Right lung (tissue), 10 donors: ENCODE measurements around the gene RANBP6. TPM values are rescaled to one million over a fixed set of nuclear protein-coding genes. Genes with fewer than 3 reads are reported as not detected.
"Not testable (repeated sequence)": the region's sequence is repeated elsewhere in the genome, so short reads cannot be mapped to it uniquely, and the experiment has no call there.

Experiments
- DNase-seq, 2 donors: peaks; one replicate each; pipeline ENCODE4 v3.0.0-alpha.2; 2013
- long read RNA-seq, 8 donors: transcript quantifications; one replicate each; lab custom pipeline, GENCODE V29; 2026
- polyA plus RNA-seq, 5 donors: library from polyadenylated mRNA; unstranded; fragments of 120-200 nt; gene quantifications; one replicate each; pipeline versions ENCODE4 v1.2.1 to v1.2.3, GENCODE V29; 2013; ENCODE audit warnings: inconsistent platforms in 1 of 5, low replicate concordance in 1 of 5; ENCODE audit not compliant: insufficient read length in 5 of 5, insufficient read depth in 1 of 5

The RANBP6 gene
- 10 to 100 TPM; 19.6 to 29.2 (median 25.8) TPM for polyA plus RNA-seq
- long read RNA-seq, donor 1, full-length matches to known transcripts: 41 of 41 reads
- long read RNA-seq, donor 1, partial matches to known transcripts: 0 of 41 reads
- long read RNA-seq, donor 1, other reads (novel, unspliced or antisense): 0 of 41 reads
- long read RNA-seq, donor 2, full-length matches to known transcripts: 15 of 15 reads
- long read RNA-seq, donor 2, partial matches to known transcripts: 0 of 15 reads
- long read RNA-seq, donor 2, other reads (novel, unspliced or antisense): 0 of 15 reads
- long read RNA-seq, donor 3, full-length matches to known transcripts: 30 of 30 reads
- long read RNA-seq, donor 3, partial matches to known transcripts: 0 of 30 reads
- long read RNA-seq, donor 3, other reads (novel, unspliced or antisense): 0 of 30 reads
- long read RNA-seq, donor 4, full-length matches to known transcripts: 33 of 33 reads
- long read RNA-seq, donor 4, partial matches to known transcripts: 0 of 33 reads
- long read RNA-seq, donor 4, other reads (novel, unspliced or antisense): 0 of 33 reads
- long read RNA-seq, donor 5, full-length matches to known transcripts: 35 of 35 reads
- long read RNA-seq, donor 5, partial matches to known transcripts: 0 of 35 reads
- long read RNA-seq, donor 5, other reads (novel, unspliced or antisense): 0 of 35 reads
- long read RNA-seq, donor 6, full-length matches to known transcripts: 21 of 21 reads
- long read RNA-seq, donor 6, partial matches to known transcripts: 0 of 21 reads
- long read RNA-seq, donor 6, other reads (novel, unspliced or antisense): 0 of 21 reads
- long read RNA-seq, donor 7, full-length matches to known transcripts: 11 of 11 reads
- long read RNA-seq, donor 7, partial matches to known transcripts: 0 of 11 reads
- long read RNA-seq, donor 7, other reads (novel, unspliced or antisense): 0 of 11 reads
- long read RNA-seq, donor 8, full-length matches to known transcripts: 11 of 11 reads
- long read RNA-seq, donor 8, partial matches to known transcripts: 0 of 11 reads
- long read RNA-seq, donor 8, other reads (novel, unspliced or antisense): 0 of 11 reads

DNA sequence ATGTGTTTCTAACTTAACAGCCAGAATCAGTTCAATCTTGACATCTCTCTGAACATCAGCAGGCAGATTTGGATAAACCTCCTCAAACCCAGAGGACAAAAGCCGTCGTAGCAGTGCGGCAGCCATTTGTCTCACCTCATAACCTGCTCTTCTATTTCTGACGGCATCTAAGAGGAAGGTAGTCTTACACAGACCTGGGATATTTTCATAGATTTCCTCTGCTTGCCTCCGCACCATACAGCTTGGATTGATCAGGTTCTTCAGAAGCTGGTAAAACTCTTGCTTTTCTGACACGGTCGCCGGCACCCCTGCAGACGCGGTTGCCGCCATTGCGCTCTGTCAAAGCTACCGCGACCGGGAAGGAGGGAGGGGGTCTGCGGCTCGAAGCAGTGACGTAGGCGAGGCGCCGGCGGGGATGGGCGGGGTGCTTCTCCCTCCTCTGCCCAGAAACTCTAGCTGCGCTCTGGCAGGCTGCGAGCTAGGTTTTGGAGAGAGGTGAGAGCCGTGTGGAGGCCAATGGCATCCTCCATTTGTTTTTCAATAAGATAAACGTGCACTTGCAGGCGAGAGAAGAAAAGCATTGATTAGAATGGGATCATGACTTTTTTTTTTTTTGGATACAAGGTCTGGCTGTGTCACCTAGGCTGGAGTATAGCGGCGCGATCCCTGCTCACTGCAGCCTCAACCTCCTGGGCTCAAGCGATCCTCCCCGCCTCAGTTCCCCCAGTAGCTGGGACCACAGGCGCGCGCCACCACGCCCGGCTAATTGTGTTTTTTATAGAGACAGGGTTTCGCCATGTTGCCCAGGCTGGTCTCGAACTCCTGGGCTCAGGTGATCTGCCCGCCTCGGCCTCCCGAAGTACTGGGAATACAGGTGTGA, at the start of gene RANBP6:
RANBP6 (minus strand) TSS at position 347 of the 880 bp plus-strand sequence; CDS start at position 330, 17 bp downstream.
- DNase-seq: peak; percentile 84

DNA sequence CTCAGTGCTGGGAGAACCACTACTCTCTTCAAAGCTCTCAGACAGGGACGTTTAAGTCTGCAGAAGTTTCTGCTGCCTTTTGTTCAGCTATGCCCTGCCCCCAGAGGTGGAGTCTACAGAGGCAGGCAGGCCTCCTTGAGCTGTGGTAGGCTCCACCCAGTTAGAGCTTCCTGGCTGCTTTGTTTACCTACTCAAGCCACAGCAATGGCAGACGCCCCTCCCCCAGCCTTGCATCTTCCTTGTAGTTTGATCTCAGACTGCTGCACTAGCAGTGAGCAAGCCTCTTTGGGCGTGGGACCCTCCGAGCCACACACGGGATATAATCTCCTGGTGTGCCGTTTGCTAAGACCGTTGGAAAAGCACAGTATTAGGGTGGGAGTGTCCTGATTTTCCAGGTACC, 47.7 kb upstream of the RANBP6 start:
- DNase-seq: not testable (repeated sequence)

DNA sequence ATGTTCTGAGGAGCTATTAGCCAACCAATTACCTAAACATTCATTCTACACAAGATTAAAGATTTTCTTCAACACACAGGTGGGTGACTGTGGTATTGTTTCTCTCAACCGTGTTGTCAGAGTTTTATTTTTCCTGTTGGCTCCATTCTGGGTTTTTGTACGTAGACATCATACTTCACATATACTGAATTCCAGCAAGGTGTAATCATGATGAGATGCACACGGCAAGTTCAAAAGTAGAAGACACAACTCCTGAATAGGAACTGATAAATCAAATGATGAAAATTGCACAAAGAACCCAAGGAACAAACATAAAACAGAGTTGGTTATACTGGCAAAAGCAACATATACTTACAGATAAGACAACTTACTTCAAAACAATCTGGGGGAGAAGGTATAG, 40.2 kb upstream of the RANBP6 start:
- no peak for DNase-seq

DNA sequence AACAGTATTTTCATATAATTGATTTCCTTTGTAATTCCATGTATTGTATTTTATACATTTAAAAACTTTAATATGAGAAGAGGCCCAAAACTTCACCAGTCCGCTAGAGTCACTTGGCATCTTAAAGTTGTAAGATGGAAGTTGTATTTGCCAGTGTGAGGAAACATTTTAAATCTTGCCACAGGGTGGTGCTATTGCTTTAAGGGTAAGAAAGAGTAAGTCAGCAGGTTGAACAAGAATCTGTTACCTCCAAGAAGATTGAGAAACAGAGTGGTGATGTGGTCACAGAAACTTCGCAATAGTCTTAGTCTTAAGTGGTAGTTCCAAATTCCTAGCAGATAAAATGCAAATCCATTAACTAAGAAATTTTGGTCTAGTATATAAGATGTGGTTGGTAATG, 39.8 kb upstream of the RANBP6 start:
- peak; percentile 35 to 55 for DNase-seq

DNA sequence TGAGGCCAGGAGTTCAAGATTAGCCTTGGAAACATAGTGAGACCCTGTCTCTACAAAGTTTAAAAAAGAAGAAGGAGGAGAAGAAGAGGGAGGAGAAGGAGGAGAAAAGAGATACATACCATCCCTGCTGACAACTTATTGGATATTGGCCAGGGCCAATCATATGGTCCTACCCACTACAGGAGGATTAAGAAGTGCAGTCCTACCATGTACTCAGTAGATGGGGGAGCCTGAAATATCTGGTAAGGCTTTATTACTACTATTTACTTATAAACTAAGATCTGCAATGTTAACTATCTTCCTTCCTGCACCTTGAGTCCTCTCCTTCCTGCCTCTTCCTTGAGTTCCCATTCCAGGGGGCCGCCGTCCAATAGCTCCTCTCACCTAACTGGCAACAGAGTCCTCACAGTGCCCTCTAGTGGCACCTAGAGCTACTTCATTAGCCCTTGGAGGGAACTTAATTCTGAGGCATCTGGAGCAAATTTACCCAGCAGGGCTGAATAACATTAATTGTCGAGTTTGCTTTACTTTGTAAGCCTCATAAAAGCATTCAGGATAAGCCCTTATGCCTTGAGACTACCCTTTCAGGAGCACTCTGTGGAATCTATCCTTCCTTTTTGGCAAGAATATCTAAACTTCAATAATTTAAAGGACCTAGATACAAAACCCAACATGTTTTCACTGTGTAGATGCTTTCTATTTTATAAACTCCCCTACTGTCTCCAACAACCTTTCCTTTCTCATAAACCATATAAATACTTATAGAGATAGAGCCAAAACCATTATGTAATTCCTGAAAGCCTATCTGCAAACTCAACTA, 39.1 kb upstream of the RANBP6 start:
- peak; percentile 36 to 42 for DNase-seq

DNA sequence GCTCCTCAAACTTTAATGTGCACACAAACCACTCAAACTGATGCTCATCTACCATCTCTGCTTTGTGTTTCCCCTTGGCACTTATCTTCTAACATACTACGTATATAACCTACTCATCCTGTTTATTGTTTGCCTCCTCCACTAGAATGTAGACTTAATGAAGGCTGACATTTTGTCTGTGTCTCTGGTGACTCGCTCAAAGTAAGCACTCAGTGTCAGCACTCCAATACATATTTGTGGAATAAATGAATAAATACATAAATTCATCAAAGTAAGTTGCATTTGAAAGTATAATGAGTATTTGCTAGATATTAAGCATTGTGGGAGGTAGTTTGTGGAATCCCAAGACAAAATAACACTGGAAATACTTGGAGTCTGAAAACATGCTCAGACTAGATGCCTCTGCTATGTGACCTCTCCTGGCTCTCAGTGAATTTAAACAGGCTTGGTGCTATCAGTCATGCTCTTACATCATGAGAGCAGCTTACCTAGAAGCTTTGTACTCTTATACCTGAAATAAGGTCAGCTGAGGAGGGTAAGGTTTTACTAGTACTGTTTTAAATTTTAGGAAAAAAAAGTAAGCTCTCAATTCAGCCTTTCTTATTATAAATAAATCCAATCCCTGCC, 37.0 kb upstream of the RANBP6 start:
- DNase-seq: no peak

DNA sequence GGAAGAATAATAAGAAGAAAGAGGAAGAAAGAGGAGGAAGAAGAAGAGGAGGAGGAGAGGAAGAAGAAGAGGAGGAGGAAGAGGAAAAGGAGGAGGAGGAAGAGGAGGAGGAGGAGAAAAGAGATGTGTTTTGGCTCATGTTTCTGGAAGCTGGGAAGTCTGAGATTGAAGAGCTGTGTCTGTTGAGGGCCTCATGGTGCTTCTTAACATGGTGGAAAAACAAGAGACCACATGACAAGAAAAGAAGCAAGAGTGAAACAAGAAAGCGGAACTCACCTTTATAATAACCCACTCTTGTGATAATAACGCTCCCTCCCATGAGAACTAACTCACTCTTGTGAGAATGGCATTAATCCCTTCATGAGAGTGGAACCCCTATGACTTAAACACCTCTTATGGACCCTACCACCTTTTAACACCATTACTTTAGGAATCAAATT, 36.1 kb upstream of the RANBP6 start:
- DNase-seq: no peak

DNA sequence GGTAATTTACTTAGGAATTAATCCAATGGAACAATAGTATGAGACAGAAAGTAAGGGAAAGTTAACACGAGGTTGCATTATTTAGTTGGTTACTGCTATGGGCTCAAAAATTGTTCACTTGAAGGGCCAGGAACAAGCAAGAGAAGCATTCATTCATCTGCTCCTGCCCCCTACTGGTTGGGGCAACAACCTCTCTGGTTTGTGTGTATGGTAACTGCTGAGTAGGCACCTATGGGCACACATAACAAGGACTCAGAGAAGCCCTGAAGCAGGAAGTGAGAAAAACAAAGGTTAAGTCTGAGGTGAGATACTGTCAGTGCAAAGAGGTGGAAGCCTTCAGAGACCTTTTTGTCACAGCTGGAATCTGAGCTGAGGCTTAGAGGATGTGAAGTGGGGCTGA, 34.4 kb upstream of the RANBP6 start:
- no peak for DNase-seq

DNA sequence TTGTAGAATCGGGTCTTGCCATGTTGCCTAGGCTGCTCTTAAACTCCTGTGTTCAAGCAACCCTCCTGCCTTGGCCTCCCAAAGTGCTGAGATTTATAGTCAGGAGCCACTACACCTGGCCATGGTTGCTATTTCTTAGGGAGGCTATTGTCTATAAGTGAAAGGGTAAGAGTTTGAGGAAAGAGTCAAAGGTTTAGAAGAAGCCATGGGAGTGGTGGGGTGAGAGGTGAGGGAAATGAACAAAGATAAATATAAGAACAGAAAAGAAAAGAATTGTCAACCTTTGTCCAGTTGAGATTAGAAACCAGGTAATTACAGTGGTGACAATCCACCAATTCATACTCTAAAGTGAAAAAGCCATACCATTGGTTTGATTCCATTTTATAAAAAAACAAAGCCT, 32.6 kb upstream of the RANBP6 start:
- DNase-seq: no peak

DNA sequence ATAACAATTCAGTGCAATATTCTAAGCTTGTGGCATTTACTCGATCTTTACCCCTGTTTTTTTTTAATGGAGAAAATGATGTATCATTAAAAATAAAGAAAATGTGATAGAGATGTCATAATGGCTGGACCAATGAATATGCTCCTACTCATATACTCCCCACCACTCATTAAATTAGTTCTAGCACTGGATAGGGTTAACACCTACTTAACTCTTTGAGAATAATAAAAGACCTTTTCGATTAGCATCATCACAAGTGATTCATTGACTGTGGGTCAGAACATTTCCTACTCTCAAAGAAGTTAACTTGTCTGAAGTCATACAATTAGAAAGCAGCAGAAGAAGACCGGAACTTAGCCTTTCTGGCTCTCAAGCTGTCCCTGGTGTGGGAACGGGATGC, 31.6 kb upstream of the RANBP6 start:
- DNase-seq: no peak

DNA sequence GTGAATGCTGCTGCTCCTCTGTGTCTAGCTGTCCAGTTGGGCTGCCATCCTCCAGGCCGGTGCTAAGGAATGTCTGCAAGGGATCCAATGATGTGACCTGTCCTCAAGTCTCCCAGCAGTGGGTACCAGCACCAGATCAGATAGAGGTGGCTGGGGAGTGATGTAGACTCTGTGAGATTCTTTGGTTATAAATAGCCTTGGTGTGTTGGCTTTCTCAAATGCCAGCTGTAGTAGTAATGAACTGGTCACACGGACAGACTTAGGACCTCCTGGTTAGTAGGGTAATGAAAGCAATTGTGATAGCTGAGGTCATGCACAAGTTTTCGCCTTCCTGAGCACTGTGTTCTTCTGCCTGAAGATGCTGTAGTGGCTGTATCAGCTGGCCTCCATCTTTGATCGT, 29.9 kb upstream of the RANBP6 start:
- DNase-seq: no peak

DNA sequence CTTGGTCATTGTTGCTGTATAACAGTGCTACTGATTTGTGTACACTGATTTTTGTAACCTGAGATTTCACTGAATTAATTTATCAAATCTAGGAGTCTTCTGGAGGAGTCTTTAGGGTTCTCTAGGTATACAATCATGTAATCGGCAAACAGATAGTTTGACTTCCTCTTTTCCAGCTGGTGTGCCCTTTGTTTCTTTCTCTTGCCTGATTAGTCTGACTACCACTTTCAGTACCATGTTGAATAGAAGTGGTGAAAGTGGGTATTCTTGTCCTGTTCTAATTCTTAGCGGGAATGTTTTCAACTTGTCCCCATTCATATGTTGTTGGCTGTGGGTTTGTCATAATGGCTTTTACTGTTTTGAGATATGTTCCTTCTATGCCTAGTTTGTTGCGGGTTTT, 24.7 kb upstream of the RANBP6 start:
- DNase-seq: no peak

DNA sequence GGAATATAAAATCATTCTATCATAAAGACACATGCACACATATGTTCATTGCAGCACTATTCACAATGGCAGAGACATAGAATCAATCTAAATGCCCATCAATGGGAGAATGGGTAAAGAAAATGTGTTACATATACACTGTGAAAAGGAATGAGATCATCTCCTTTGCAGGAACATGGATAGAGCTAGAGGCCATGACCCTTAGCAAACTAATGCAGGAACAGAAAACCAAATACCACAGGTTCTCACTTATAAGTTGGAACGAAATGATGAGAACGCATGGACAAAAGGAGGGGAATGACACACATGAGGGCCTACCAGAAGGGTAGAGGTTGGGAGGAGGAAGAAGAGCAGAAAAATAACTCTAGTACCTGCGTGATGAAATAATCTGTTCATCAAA, 21.0 kb upstream of the RANBP6 start:
- no peak for DNase-seq

DNA sequence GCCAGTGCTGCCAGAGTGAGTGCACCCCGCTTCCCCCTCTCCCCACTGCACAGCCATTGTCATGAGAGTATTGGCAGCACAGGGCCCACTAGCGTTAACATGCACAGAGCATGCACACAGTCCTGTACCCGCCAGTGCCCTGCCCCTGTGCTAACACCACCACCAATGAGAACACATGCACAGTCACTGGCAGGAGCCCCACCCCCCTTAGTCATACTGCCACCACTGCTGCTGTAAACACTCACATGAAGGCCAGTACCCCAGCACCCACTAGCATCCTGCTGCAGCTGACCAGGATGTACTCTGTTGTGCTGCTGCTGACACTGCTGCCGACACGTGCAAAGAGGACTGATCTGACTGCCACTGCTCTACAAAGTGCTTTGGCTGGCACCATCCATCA, 19.5 kb upstream of the RANBP6 start:
- no peak for DNase-seq

DNA sequence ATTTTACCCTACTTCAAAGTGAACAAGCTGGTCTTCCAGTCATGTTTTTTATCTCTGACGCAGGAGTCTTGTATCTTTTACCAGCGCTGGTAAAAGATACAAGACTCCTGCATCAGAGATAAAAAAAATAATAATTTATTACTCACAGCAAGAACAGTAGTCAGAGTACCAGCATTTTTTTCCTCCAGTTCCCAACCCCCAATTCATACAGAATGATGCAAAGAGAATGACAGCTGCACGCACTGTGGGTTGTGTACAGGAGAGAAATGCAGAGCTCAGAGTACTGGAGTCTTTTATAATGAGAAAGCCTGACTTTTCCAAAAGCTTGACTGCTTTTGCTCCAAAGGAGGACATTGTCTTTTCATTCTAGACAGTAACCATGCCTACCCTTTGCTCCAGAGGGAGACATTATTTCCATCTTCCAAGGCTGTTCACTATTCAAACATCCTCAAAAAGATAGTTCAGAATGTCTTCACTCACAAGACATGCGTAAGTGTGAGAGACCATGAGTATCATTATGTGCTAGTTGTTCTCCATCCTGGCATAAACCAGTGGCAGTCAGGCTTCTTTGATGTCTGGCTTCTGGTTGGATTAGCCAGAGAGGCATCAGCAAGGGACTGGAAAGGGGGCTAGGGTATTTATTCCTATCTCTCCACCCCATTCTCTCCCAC, 14.3 kb upstream of the RANBP6 start:
- DNase-seq: no peak

DNA sequence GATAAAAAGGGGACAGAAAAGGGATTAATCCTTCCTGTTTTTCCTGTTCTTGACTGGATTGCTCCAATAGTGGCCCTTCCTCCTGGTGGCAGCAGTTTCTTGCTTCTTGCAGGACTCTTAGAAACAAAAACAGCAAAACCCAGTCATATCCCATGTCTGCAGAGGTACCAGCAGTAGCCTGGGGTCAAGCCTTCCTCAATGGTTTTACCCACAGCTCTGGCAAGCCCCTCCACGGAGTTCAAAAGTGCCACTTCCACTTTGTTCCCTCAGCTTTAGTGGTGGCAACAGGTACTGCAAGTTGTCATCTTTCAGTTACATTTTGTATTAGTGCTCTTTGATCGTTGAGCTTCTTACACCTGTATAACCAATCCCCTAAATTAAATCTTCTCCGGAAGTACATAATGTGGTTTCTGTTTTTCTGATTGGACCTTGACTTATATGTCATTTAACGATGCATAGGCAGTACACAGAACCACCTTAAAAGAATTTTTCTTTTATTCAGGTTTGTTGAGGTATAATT, 8.7 kb upstream of the RANBP6 start:
- no peak for DNase-seq

DNA sequence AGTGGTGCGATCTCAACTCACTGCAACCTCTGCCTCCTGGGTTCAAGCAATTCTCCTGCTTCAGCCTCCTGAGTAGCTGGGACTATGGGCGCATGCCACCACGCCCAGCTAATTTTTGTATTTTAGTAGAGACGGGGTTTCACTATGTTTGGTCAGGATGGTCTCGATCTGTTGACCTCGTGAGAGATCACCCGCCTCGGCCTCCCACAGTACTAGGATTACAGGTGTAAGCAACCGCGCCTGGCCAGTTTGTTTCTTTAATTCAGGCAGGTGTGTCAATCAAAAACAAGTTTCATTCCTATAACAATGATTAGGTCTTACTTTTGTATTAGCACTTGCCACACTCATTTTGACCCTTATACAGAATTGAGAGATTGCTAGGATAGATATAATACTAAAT, 1.6 kb upstream of the RANBP6 start:
- DNase-seq: not testable (repeated sequence)

DNA sequence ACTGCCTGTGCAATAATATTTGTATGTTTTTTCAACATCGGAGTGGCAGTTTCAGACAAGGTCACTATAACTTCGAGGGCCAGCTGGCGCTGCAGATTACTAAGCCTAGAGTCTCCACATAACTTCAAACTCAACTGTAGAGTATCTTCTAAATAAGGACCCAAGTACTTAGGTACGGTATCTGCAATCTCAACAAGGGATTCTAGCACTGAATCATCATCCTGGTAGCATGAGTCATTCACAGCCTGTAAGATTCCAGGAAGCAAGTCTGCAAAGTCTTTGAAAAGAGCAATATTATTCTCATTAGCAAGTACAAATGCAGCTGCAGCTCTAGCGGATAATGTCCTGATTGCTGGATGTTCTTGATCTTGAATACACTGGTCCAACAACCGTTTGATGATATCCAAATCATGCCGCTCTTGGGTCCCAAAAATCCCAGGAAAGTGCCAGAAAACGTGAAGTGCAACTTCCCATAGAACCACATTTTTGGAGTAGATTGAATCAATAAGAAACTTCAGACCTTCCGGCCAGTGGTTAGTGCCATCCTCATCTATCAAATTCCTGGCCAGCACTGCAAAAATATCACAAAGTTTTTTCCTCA, 654 bp downstream of the RANBP6 start:
- no peak for DNase-seq
